GM10847 (cell line): ENCODE measurements around the gene MARCHF4.

ENCODE experiments used
- POLR2A ChIP-seq: IDR thresholded peaks from 2 replicates; pipeline ENCODE4 v1.6.1; 2011; ENCODE audit not compliant: insufficient read length; ENCODE audit errors: extremely low read depth

MARCHF4 gene

GRCh38 chr2:216371721-216372702 is at the start of gene MARCHF4:
TSS of gene MARCHF4 (minus strand) at chr2:216372483. CDS start at chr2:216370260, 2,223 bp downstream.
- TF ChIP-seq POLR2A, result no peak

GRCh38 chr2:216420367-216421101 is 48.3 kb upstream of the MARCHF4 start:
- no peak for TF ChIP-seq POLR2A

GRCh38 chr2:216418981-216419380 is 46.7 kb upstream of the MARCHF4 start:
- no peak for TF ChIP-seq POLR2A

DNA sequence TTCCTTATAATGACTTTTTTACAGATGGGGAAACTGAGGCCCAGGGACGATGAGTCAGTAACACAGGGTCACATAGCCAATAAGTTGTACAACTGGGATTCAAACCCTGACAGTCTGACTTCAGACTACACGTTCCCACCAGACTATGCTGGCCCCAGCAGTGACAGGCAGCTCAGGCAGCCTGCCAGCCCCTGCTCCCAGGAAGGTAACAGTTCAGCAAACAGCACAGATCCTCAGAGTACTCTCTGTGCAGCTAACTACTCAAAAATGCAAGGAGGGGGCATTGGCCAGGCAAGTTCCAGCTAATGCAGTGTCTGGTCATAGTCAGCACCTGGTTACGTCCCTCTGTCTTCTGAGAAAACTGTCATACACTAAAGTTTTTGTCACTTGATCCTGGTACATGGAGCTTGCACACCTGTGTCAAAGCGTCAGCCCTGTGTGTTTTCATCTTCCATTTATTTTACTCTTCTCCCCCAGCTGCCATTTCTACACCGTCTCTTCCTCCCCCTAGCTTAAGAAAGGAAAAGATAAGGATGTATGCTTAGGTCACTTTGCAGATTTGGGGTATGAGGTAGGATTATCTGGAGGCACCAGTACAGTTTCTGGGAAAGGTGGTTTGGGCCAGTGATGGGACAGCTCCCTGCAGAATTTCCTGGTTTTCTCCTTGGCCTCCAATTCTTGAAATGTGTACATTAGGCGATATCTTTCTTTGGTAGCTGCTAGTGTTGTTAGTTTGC is 44.5 kb upstream of the MARCHF4 start:
- TF ChIP-seq POLR2A, result no peak

DNA sequence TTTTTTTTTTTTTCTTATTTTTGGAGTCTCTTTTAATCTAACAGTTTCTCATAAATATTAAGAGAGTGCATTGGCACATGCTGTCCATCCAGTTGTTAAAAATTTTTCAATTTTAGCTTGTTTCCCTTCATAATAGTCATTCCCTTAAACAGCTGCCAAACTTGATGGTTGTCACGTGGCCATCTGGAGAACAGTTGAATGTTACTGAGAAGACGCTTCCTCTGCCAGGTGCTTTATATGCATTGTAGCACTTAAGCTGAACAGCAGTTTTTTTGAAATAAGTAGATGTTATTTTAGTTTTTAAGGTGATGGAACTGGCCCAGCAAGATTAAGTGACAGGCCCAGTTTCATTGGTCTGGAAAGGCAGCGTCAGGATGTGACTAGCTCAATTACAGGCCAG is 43.3 kb upstream of the MARCHF4 start:
- TF ChIP-seq POLR2A, result no peak

DNA sequence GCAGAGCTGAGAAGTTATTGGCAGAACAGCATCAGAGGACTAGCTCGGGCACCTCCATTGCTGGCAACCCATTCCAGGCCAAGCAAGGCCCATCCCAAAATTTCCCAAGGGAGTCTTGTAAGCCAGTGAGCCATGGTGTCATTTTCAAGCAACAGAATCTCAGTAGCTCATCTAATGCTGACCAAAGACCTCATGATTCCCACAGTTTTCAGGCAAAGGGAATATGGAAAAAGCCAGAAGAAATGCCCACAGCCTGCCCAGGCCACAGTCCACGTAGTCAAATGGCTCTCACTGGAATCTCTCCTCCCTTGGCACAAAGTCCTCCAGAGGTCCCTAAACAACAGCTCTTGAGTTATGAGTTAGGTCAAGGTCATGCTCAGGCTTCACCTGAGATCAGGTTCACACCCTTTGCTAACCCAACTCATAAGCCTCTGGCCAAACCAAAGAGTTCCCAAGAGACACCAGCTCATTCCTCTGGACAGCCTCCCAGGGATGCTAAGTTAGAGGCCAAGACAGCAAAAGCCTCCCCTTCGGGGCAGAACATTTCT is 42.6 kb upstream of the MARCHF4 start:
- no peak for TF ChIP-seq POLR2A

GRCh38 chr2:216413882-216414281 is 41.6 kb upstream of the MARCHF4 start:
- TF ChIP-seq POLR2A, result no peak

DNA sequence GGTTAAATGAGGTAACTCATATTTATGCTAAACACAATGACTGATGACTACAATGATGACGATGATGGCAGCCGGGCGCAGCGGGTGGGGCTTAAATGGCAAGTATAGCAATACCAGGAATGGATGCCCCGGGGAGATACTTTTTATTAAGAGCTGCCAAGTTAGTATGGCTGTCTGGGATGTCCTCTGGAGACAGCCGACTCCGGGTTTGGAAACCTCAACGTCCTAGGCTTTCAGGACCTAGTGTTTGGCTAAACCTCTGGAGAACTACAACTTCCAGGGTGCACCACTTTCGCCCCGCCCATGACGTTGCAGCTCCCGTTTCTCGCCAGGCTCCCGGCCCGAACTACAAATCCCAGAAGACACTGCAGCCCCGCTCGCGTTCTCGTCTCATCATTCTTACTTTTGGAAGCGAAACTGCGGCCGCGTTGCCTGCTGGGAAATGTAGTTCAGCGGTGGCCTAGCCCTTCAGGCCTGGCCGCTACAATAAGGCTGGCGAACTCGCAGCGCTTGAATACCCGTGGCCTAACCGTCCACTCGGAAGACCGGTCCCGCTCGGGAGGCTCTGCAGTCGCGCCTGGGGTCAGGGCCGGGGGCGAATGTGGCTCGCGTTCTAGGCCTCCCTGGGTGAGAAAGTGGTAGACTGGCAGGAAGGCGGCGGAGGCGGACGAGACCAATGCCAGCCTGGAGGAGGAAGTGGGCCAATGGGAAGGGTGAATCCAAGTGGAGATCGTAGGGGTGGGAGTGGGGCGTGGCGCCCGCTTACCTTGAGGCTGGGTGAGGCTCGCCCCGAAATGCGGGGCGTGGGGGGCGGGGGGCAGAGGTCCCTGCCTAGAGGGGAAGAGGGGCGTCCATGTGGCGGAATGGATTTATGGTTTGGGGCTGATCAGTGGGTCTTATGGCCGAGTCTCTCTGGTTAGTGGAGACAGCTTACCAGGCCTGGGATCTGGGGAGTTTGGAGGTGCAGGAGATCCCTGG is 40.0 kb upstream of the MARCHF4 start, which contains the start of gene SMARCAL1:
Gene SMARCAL1 (plus strand): TSS at position 463 of the 978 bp plus-strand sequence. CDS start 2,221 bp downstream, outside the sequence.
- peak; percentile 66 for TF ChIP-seq POLR2A

DNA sequence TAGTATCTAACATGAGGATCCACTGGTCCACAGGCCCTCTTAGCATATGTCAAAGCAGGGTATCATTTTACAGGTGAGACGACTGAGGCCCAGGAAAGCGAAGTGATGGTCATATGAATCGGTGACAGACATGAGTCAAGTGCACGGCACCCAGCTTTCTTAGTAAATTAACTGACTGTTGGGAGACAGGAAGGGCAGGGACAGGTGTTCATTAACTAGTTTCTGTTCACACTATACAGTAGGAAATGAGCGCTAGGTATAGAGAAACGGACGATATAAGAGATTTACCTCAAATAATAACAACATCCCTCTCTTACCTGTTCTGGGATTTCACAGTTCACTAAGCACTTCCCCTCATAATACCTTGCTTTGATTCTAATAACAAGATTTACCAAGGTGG is 38.3 kb upstream of the MARCHF4 start:
- TF ChIP-seq POLR2A, result no peak

- TF ChIP-seq POLR2A, result no peak
Observed at GRCh38 chr2:216408426-216409290, 36.4 kb upstream of the MARCHF4 start.

- TF ChIP-seq POLR2A, result no peak
Observed at GRCh38 chr2:216406826-216407225, 34.5 kb upstream of the MARCHF4 start.

DNA sequence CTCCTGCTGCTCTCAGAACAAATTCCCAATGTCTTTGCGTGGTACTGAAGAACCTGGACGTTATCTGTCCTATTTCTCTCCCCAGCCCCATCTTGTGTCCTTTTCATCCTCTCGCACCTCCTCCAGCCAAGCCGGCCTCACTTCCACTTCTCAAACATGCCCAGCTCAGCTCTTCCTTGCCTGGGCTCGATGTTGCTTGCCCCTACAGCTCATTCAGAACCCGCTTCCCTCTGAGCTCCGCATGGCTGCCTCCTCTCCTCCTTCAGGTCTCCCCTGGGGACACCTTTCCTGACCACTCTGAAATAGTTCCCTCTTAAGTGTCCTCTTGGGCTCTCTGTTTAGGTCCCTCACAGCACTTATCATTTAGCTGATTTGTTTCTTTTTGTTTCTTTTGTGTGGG is 33.3 kb upstream of the MARCHF4 start:
- no peak for TF ChIP-seq POLR2A
